Stimulated activated CD4-positive, alpha-beta T cell treated with anti-CD3 and anti-CD28 coated beads, TNF-alpha, amount 100 ng/mL, for 24 hours (primary cell): ENCODE data around the gene CNNM3.

ENCODE experiments used
- DNase-seq, 3 experiments: peaks; one replicate each; pipeline ENCODE4 v3.0.0-alpha.2; 2020; ENCODE audit warnings: low read depth in 3 of 3

Gene CNNM3

DNA sequence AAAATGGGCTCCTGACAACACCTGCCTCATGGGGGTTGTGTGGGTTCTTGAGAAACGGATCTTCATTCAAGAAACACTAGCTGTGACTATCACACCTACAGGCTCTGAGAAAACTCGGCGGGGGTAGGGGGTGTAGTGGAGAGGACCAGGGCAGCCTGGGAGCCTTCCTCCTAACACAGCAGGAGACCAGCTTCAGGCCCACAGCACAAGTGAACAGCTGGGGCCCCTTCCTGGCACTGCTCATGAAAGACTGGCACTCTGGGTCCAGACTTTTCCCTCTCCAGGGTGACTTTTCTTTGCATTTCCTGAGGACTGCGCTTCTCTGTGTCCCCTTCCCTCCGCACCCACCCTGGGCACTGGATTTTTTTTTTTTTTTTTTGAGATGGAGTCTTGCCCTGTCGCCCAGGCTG, 61.0 kb downstream of the CNNM3 start:
- no peak for DNase-seq

DNA sequence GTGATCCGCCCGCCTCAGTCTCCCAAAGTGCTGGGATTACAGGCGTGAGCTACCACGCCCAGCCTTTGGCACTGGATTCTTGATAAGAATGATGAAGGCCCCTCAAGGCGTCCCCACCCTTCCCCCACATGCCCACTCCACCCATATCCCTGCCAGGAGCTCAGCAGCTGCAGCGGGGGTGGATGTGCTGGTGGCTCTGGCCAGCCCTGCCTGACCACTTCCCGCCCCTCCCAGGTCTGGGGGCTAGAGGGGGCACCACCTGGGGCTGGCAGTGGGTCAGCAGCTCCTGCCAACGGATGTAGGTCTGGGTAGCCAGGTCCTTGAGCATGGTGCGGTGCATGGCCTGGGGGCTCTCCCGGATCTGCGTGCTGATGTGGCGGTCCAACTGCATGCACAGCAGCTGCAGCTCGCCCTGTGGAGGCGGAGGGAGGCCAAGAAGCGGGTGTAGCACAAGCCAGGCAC, 61.6 kb downstream of the CNNM3 start:
- no peak for DNase-seq

DNA sequence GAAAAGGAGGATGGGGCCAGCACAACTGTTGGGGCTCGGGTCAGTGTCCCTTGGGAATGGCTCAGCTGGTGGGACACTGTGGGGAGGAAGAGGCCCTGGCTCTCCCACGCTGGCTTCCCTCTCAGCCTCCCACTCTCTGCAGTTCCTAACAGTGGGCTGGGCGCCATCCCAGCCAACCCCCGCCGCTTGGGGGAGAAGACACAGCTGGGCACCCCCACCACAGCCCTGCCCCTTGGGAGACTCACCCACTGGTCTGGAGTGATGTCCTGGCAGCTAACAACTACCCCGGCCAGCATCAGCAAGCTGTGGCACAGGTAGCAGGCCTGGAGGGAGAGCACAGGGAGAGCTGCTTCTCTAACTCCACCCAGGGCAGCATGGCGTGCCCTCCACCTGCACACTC, 62.1 kb downstream of the CNNM3 start:
- no peak for DNase-seq

DNA sequence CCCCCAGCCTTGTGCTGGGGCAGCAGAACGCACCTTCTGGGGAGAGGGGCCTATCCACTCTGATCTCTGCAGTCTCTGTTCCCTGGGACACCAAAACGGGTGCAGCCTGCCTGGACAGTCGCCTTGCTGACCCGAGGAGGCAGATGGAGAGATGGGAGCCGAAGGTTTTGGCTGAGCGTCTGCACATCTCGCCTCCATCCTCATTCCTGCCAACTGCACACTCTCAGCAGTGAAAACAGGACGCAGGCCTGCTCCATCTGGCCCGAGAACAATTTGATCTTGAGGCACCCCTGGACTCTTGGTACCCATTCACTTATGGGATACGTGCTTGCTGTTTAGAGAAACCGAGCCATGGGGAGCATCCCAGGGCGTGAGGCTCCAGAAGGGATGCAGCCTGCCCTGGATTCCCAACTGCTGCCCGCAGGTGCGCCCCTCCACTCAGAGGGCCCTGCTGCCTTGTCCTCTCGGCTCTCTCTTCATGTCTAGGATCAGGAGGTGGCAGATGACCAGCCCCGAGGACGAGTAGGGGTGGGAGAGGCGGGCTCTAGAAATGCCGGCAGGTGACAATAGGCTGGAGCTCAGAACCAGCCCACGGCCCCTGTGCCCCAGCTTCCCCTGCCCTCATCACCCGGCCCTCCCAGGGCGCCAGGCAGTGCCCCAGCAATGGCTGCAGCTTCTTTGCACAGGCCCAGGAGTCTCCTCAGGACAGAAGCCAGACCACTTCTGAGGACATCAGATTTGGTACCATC, 62.9 kb downstream of the CNNM3 start:
- no peak for DNase-seq

DNA sequence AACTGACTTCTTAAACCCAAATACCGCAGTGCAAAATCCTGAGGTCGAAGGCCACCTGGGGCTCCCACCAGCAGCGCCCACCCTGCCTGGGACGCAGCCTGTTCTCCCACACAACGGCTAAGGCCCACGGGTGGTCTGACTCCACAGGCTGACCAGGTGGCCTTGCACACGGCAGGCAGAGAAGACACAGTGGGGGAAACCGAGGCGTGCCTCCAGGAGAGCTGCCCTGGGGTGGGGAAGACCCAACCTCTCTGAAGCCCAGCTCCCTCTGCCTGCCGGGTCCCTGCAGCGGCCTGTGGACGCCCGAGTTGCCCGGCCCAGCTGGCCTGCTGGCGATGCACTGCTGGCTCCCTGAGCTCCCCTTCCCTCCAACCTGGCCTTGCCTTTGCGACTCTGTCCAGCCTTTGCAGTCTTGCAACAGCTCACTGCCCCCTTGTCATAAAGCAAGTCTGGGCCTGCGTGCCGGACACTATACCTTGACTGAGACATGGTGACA, 63.5 kb downstream of the CNNM3 start:
- no peak for DNase-seq

GRCh38 chr2:96880891-96881273, 64.8 kb downstream of the CNNM3 start:
- DNase-seq: no peak

DNA sequence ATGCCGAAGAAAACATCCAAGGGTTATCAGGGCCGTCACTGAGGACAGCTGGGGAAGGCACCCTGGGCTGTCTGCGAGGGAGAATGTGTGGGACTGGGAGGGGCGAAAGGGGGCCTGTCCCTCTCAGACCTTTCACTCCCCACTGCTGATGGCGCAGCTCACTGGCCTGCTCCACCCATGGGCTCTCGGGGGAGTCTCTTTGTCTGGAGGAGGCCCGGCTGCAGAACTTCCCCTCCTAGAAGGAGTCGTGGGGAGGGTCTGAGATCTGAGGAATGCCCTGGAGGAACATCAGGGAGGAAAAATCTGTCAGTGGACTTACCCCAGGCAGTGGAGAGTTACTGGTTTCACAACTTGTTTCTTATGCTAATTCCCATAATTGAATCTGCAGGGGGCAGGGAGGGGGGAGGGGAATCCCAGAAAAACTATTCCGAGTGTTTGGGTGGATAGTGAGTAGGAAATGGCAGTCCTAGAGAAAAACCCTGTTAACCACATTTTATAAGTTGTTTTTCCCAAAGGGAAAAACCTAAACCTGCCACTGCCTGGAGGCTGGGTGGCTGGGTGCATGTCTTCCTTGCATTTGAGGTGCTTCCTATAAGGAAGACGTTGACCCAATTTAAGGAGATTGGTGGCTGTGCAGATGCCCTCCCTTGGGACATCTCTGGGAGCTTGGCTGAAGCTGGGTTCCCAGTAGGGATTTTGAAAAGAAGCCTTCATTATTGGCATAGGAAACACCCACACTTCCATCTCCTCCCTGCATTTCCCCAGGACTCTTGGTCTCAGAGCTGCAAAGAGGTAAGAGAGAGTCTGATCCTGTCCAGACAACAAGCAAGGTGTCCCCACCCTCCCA, 65.5 kb downstream of the CNNM3 start:
- no peak for DNase-seq

GRCh38 chr2:96882230-96882629, 66.2 kb downstream of the CNNM3 start:
- DNase-seq: no peak

DNA sequence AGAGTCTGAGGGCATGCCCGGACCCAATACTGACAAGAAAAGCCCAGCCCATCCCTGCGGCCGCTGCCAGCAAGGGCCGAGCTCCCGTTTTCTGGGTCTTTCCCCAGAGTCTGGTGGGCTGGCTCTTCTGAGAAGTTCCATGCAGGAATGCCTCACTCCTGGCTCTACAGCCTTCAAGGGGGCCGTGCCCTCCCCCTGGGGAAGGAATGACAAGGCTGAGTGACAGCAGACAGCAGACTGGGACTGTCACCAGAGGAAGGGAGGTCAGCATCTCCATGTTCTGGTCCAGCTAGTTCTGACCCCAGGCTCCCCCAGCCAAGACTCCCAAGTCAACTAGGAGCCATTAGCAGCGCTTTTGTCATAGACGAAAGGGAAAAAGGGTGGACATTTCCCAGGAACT, 66.8 kb downstream of the CNNM3 start:
- no peak for DNase-seq

DNA sequence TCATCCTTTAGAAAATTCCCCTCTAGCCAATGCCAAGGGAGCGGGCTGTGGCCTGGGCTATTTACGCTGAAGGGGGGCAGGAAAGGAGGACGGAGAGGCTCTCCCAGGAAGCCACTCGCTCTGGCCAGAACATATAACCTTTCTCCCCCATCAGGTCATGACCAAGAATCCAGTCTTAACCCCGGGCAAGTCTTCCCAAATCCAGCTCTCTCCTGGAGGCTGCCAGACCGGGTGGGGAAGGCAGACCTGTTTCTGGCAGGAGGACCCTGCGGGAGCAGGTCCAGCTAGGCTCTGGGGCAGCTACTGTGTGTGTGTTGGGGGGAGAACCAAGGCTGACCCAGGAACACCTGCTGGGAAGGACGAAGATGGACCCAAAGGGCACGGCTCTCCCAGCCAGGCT, 67.2 kb downstream of the CNNM3 start:
- DNase-seq: no peak
